Daoy (cell line): ENCODE results near the gene ARPC5L. TPM values are rescaled to one million over a fixed set of nuclear protein-coding genes. Genes with fewer than 3 reads are reported as not detected.
A peak's percentile ranks its signal among the peaks of the same experiment; 100 is the strongest.
"Not testable (repeated sequence)": the region's sequence is repeated elsewhere in the genome, so short reads cannot be mapped to it uniquely, and the experiment has no call there.

Experiments
- DNase-seq: peaks from one replicate; pipeline ENCODE4 v3.0.0-alpha.2; 2015; ENCODE audit warnings: low read depth
- total RNA-seq: library from RNA; depleted of rRNA; stranded (reverse); fragments of >200 nt; shearing (Covaris generic); gene quantifications from 2 replicates; pipeline ENCODE4 v1.2.3, GENCODE V29; 2014

Gene ARPC5L
- total RNA-seq, 1 experiment from 2014 or later: 52.8 TPM

GRCh38 chr9:124840300-124840833, 21.6 kb upstream of the ARPC5L start:
- no peak for DNase-seq

GRCh38 chr9:124841075-124841821, 20.7 kb upstream of the ARPC5L start:
- no peak for DNase-seq

GRCh38 chr9:124843456-124844034, 18.4 kb upstream of the ARPC5L start:
- peak; percentile 60 for DNase-seq

- no peak for DNase-seq
These were observed 17.6 kb upstream of the ARPC5L start for GRCh38 chr9:124844291-124844690.

GRCh38 chr9:124846467-124846866, 15.5 kb upstream of the ARPC5L start:
- not testable (repeated sequence) for DNase-seq

GRCh38 chr9:124846969-124847368, 15.0 kb upstream of the ARPC5L start:
- DNase-seq: no peak

- no peak for DNase-seq
These were observed 12.1 kb upstream of the ARPC5L start for GRCh38 chr9:124849801-124850200.

- DNase-seq: no peak
These were observed 9.7 kb upstream of the ARPC5L start for GRCh38 chr9:124852121-124852828.

- DNase-seq: peak; percentile 89
These were observed 8.9 kb upstream of the ARPC5L start, which contains the start of gene WDR38 for GRCh38 chr9:124852829-124853531. Gene WDR38, plus strand, starts transcription at chr9:124853460. Its CDS starts 72 bp downstream, at chr9:124853532.

- DNase-seq: no peak
These were observed 8.3 kb upstream of the ARPC5L start for GRCh38 chr9:124853605-124854143.

GRCh38 chr9:124854161-124854560, 7.8 kb upstream of the ARPC5L start:
- no peak for DNase-seq

- DNase-seq: no peak
These were observed 7.1 kb upstream of the ARPC5L start for GRCh38 chr9:124854822-124855221.

GRCh38 chr9:124855566-124855943, 6.4 kb upstream of the ARPC5L start:
- no peak for DNase-seq

GRCh38 chr9:124855944-124856765, 5.8 kb upstream of the ARPC5L start:
- peak; percentile 81 for DNase-seq

GRCh38 chr9:124857533-124858162, 4.3 kb upstream of the ARPC5L start:
- no peak for DNase-seq

GRCh38 chr9:124858330-124859046, 3.4 kb upstream of the ARPC5L start:
- DNase-seq: no peak

GRCh38 chr9:124859803-124860581, 1.9 kb upstream of the ARPC5L start:
- DNase-seq: no peak

GRCh38 chr9:124860582-124861341, 1.2 kb upstream of the ARPC5L start:
- DNase-seq: no peak
